Measurements from ENCODE around the gene IGF2BP1.

IGF2BP1 gene

GRCh38 chr17:48997103-48997826, at the start of gene IGF2BP1:
TSS of gene IGF2BP1 (plus strand) at chr17:48997385. CDS start at chr17:48997746, 361 bp downstream.
- DNase-seq, result no peak

- DNase-seq, result no peak
Observed at GRCh38 chr17:48951572-48951971, 45.6 kb upstream of the IGF2BP1 start.

GRCh38 chr17:48952904-48953303, 44.3 kb upstream of the IGF2BP1 start:
- DNase-seq, result no peak

- no peak for DNase-seq
Observed at GRCh38 chr17:48954300-48954755, 42.9 kb upstream of the IGF2BP1 start.

- DNase-seq, result no peak
Observed at GRCh38 chr17:48960834-48961515, 36.2 kb upstream of the IGF2BP1 start.

GRCh38 chr17:48961516-48962233, 35.5 kb upstream of the IGF2BP1 start:
- DNase-seq, result no peak

- DNase-seq, result no peak
Observed at GRCh38 chr17:48970224-48970623, 27.0 kb upstream of the IGF2BP1 start.

- DNase-seq, result no peak
Observed at GRCh38 chr17:48970865-48971687, 26.1 kb upstream of the IGF2BP1 start.

GRCh38 chr17:48972749-48973097, 24.5 kb upstream of the IGF2BP1 start:
- DNase-seq, result no peak

GRCh38 chr17:48973806-48974205, 23.4 kb upstream of the IGF2BP1 start:
- no peak for DNase-seq

GRCh38 chr17:48981927-48982539, 15.2 kb upstream of the IGF2BP1 start:
- DNase-seq, result no peak

GRCh38 chr17:48985436-48986245, 11.5 kb upstream of the IGF2BP1 start:
- no peak for DNase-seq

GRCh38 chr17:48989100-48989499, 8.1 kb upstream of the IGF2BP1 start:
- no peak for DNase-seq

GRCh38 chr17:48990882-48991357, 6.3 kb upstream of the IGF2BP1 start:
- no peak for DNase-seq

GRCh38 chr17:48992444-48992843, 4.7 kb upstream of the IGF2BP1 start:
- DNase-seq, result no peak

GRCh38 chr17:48993305-48993704, 3.9 kb upstream of the IGF2BP1 start:
- no peak for DNase-seq

GRCh38 chr17:48993951-48994350, 3.2 kb upstream of the IGF2BP1 start:
- DNase-seq, result no peak

GRCh38 chr17:48994549-48995303, 2.5 kb upstream of the IGF2BP1 start:
- no peak for DNase-seq

- no peak for DNase-seq
Observed at GRCh38 chr17:48995304-48995973, 1.7 kb upstream of the IGF2BP1 start.
